HG02852 (cell line): ENCODE measurements around the gene ANTXR1.

Experiments used
- ATAC-seq: cut with Tn5 transposase; IDR thresholded peaks from one replicate; pipeline ENCODE4 v1.9.1; 2021; ENCODE audit warnings: mild to moderate bottlenecking, moderate library complexity; ENCODE audit not compliant: unreplicated experiment

Gene ANTXR1

DNA sequence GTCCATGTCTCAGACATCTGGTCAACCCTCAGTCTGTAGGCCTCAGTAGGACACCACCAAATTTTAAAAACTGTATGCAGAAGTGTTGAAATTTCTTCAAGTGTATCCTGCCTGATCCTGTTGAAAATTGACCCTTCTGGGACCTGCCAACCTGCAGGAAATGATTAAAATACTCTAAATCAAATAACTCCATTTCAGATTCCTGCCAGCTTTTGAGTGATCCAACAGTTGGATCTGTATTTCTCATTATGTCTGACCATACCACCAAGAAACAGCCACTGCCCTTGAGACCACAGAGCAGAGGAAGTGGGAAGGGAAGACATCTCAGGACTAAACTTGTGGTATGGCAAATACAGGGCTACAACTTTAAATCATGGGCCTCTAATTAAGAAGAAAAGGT is 113.4 kb downstream of the ANTXR1 start:
- ATAC-seq, result no peak

DNA sequence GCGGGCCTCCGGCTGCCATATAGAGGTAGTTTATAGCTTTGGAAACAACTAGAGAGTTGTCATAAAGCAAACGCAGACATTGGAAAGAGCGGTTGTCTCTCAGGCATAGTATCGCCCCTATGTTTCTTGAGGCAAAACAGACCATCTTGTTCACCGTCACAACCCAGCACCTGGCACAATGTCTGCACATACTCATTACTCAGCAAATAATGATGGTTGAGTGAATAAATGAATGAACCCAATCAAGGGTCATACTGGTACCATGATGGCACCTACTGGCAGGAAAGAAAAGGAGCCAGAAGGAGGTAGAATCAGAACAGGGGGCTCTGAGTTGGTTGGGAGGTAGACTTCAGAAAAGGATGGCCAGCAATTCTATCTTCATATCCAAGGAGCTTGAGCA is 118.5 kb downstream of the ANTXR1 start:
- ATAC-seq, result no peak

DNA sequence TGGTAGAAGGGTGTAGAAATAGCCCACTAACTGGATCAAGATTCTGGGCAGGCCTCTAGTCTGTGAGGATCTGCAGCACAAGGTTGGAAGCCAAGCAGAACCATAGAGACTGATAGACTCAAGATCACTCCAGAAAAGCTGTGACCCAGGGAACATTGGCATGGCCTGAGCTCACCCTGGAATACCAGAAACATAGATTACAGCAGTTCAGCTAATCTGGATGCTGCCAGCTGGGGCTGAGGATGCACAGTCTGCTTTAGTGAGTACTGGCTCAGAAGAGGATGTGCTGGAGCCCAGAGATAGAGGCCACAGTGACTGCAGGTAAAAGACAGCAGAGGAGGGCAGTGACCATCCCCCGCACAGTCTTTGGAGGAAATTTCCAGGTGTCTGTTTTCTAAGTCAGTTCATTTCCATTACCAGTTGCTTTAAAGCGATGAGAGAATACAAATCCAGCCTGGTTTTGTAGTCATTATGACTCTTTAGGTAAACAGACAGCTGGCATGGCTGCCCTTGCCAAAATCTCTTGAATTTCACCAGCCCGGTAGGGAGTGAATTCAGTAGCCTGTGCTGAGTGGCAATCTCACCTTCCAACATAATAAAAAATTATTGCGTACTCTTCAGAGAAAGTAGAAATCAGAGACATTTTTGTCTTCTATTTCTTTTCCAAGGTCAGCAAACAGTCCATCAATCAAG is 119.2 kb downstream of the ANTXR1 start:
- no peak for ATAC-seq

GRCh38 chr2:69132960-69133590 is 120.1 kb downstream of the ANTXR1 start:
- no peak for ATAC-seq

- ATAC-seq, result no peak
These were observed 120.9 kb downstream of the ANTXR1 start for GRCh38 chr2:69133898-69134297.

DNA sequence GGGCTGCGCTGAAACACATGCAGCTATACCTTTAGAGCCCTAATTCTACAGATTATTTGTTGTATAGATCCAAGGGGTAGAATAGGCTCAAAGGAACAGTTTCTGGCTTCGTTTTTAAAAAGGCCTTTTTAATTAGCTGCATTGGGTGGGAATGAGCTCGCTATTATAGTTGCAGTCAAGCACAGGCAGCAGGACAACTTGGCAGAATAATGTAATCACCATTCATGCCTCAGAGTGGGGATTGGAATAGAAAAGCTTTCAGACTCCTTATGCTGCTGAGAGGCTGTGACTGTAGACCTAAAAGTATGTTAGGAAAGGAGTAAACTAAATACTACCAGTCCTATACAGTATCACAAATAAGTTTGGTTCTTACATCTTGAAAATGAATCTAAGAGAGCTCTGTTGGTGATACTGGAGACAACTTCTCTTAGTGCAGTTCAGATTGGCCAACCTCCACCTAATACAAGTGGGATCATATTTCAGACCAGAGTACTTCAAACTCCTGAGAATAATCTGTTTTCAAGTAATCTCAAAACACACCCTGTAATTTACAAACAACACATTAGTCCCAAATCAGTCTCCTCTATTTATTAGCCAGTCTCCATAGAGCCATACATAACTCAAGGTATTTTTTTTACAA is 121.4 kb downstream of the ANTXR1 start:
- ATAC-seq, result no peak

DNA sequence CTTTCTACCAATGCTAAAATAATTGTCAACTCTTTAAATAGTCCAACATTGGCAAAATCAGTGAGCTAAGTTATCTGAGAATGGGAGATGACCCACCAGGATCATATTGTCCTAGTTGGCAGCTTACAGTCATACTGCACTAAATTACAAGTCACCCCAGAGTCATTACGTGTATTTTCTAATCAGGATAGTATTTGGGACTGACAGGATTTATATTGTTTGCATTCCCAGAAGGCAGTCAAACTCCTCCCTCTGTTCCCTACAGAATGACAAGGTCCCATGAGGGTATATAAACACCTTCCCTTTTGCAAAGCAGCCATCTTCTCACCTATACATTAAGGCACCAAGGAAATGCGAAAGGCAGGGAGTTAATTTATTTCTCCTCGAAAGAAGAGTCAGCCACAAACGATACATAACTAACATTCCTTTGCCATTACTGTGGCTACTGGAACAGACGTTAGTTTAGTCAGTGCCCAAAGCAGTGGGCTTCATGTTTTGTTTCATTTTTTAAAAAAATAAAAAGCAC is 125.3 kb downstream of the ANTXR1 start:
- no peak for ATAC-seq

DNA sequence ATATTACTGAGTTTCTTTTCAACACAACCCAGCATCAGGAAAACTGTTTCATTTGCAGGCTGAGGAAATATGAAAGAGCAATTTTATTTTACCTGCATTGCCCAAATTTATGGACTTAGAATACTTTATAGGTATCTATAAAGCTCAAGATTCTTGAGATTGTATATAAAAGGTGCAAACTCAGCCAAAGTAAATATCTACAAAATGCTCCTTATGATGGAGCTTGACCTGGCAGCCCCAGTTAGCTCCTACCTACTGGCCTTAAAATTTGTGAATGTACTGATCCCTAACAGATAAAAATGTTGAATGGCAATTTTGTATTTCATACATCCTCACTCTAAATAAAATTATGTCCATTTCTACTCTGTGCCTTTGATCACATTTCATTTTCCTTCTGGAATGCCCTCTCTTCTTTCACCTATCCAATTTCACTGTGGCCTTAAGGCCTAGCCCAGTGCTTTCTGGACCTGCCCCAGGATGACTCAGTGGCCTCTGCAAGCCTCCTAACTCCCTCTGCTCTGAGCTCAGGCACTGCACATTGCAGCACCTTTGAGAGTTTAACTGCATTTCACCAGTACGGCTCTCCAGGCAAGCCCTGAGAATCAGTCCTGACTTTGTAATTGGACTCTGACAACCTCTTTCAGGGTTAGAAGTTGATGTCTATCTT is 125.9 kb downstream of the ANTXR1 start:
- no peak for ATAC-seq

GRCh38 chr2:69139778-69140670 is 127.0 kb downstream of the ANTXR1 start:
- ATAC-seq, result no peak

DNA sequence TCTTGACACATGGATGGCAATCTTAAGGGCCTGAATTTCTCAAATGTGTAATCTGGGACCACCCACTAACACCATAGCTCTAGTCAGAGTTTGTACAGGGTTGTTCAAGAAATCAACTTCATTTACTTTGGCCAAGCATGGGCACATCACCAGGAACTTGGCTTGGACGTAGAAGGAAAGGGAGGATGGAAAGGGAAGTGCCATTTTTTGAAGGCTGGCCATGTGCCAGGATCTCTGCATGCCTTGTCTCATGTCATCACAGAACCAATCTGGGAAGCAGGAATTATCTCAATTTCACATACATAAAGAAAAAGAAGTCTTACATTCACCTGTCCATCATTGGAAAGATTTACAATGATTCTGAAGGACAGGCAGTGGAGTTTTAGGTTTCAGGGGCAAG is 128.1 kb downstream of the ANTXR1 start:
- no peak for ATAC-seq

DNA sequence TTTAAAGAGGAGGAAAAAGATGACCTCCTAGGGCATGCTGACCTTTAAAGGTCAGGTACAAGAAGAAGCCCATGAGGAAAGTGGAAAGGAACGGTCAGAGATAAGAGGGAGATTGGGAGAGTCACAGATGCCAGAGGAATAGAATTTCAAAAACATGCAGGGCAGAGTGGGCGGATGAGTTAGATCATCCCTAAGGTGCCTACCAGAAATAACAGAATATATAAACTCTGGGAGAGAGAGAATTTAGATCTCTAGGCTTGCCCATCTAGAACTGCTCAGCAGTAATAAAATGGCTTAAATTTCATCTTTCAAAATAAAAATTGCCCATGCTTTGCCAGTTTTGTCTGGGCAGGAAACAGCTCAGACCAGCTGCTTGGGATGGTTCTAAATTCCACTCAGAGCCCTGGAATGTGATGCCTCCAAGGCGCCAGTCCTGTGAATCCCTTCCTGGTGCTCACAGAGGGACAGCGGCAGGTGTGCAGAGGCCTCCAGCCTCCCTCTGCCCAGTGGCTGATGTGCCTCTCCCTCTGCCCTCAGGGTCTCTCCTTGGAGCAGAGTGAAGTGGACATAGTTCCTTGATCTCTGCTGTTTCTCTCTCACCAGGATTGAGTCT is 130.9 kb downstream of the ANTXR1 start:
- ATAC-seq, result no peak

DNA sequence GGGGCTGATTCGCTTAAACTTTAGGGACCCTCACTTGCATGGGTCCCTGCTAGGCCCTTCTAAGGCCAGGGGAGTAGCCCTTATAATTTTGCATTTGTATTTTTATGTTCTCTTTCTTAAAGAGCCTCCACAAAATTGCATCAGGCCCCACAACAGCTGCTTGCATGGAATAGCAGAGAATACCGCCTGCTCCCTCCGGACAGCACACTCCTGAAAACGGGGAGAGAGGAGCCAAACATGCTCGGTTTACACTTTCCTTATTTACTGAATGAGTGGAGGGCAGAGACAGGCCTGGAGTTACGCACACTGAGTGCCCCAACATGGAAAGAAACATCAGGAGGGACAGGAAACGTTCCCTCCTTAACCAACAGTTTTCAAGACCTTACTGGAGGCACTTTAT is 132.2 kb downstream of the ANTXR1 start:
- no peak for ATAC-seq

DNA sequence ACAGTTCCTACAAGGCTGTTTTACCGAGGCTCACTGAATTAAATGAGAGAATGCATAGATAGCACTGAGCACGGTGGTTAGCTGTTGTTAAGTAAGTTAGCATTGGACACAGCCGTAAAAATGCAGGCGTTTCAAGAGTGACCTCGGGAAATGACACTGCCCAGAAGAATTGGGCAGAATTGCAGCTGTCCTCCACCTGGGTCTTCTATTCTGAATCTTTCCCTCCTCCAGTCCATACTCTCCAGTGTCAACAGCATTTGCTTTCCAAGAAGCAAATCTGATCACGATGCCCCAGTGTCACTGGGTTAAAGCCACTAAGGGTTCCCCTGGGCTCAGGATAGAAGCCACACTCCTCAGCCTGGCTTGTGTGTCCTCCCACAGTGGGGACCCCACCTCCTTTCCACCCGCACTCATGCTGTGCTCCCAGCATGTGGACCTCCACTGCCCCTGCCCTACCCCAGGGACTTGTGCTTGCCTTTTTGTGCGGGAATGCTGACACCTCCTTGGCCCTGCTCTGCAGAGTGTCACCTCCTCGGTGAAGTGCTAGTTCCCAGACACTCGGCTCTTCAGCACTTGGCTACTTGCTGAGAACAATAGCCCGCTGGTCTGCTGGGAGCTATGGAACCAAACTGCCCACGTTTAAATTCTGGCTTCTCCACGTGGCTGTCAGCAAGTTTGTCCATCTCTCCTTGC is 135.0 kb downstream of the ANTXR1 start:
- ATAC-seq, result no peak

- ATAC-seq, result no peak
These were observed 136.7 kb downstream of the ANTXR1 start for GRCh38 chr2:69149631-69150215.

DNA sequence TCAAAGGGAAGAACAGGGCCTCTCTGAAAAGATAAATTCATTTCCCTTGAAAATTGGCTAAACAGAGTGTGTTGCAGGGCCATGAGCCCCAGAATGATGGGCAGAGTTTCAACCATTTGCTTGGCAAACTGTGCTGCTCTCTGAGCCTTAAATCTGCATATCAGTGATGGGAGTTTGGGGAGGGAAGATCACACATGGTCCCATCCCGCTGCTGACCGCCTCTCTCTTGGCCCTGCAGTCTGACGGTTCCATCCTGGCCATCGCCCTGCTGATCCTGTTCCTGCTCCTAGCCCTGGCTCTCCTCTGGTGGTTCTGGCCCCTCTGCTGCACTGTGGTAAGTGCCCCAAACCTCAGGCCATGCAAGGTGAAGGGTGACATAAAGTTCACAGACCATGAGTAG is 139.0 kb downstream of the ANTXR1 start:
- ATAC-seq, result no peak

GRCh38 chr2:69152847-69153583 is 140.0 kb downstream of the ANTXR1 start:
- no peak for ATAC-seq

DNA sequence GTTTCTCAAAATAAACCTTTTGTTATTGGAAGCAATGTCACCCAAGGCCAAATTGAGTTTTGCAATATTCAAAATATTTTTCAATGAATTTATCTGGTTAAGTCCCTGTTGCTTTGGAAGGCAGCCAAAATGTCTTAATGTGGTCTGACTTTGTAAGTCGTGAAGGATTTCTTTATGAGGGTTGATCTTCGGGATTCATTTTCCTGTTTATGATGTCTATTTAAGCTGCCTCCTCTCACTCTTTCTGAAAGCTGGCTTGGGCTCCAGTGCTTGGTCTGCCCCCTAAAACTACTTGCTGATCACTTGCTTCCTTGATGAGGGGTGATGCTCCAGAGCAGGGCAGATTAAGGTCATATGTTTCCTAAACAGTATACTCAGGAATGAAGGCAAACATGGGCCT is 141.1 kb downstream of the ANTXR1 start:
- ATAC-seq, result no peak

DNA sequence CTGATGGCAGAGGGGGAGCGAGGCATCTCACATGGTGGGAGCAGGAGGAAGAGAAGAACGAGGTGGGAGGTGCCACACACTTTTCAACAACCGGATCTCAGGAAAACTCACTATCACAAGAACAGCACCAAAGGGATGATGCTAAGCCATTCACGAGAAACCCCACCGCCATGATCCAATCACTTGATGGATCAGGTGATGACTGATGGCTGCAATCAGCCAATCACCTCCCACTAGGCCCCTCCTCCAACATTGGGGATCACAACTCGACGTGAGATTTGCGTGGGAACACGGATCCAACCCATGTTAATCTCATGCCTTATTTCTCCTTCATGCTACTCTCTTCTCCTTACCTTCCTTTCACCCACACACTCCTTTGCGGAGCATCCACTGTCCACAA is 143.6 kb downstream of the ANTXR1 start:
- ATAC-seq, result no peak

DNA sequence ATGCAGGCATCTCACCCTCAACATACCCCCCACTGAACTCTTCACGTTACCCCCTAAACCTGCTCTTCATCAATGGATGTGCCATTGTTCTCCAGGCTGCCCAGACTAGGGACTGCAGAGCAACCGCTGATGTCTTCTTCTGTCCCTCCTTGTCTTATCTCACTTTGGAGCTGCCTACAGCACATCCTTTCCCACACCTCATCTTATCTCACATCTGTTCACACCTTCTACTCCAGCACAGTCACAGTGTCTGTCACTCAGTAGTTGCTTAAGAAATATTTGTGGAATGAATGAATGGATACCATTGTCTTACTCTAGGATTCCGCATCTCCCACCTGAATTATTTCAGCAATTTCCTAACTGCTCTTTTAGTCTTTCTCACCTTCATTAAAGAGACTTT is 144.5 kb downstream of the ANTXR1 start:
- no peak for ATAC-seq
